CD14-positive monocyte (primary cell): Measurements from ENCODE around the gene ST6GALNAC3. TPM values are rescaled to one million over a fixed set of nuclear protein-coding genes. Genes with fewer than 3 reads are reported as not detected.

Source experiments
- DNase-seq, 3 donors: peaks; one replicate each; pipeline ENCODE4 v3.0.0-alpha.2; 2011 to 2022
- H2AFZ ChIP-seq: 2 replicates; pipeline ENCODE4 v1.6.0; 2012; ENCODE audit warnings: mild to moderate bottlenecking, low read depth, low read length, inconsistent platforms; ENCODE audit not compliant: insufficient read depth, poor library complexity, severe bottlenecking
- H3K27ac ChIP-seq, 2 donors: 1 replicate in 1 of 2; 2 replicates in 1 of 2; pipeline ENCODE4 v1.5.1; 2012 to 2013; ENCODE audit warnings: low read length in 2 of 2, control low read depth in 1 of 2, inconsistent platforms in 1 of 2, low read depth in 1 of 2, mild to moderate bottlenecking in 1 of 2
- H3K27me3 ChIP-seq, 2 donors: one replicate each; pipeline versions ENCODE4 v1.6.0 to v1.6.1; 2011 to 2013; ENCODE audit warnings: low read length in 2 of 2; ENCODE audit not compliant: control insufficient read depth in 2 of 2, insufficient read depth in 2 of 2
- H3K36me3 ChIP-seq, 2 donors: replicated peaks in 1 of 2; 1 replicate in 1 of 2; 2 replicates in 1 of 2; pipeline versions ENCODE4 v1.5.1 to v1.6.1; 2012 to 2013; ENCODE audit warnings: low read length in 2 of 2, control low read depth in 1 of 2, inconsistent platforms in 1 of 2, mild to moderate bottlenecking in 1 of 2; ENCODE audit not compliant: insufficient read depth in 2 of 2, control insufficient read depth in 1 of 2
- H3K4me1 ChIP-seq, 2 donors: 1 replicate in 1 of 2; 2 replicates in 1 of 2; pipeline versions ENCODE4 v1.5.1 to v1.6.1; 2012 to 2013; ENCODE audit warnings: low read length in 2 of 2, control low read depth in 1 of 2, inconsistent platforms in 1 of 2, mild to moderate bottlenecking in 1 of 2, moderate library complexity in 1 of 2; ENCODE audit not compliant: insufficient read depth in 2 of 2, control insufficient read depth in 1 of 2
- H3K4me2 ChIP-seq: replicated peaks from 2 replicates; pipeline ENCODE3; 2012; ENCODE audit warnings: low read length, moderate library complexity, mild to moderate bottlenecking; ENCODE audit not compliant: poor library complexity, severe bottlenecking; ENCODE audit errors: extremely low read depth
- H3K4me3 ChIP-seq, 3 experiments: fragments of 200-600 bp in 1 of 3; sonication (generic) in 1 of 3; replicated peaks in 1 of 3; 1 replicate in 2 of 3; 2 replicates in 1 of 3; pipeline ENCODE4 v1.5.1; 2011 to 2013; ENCODE audit warnings: low read length in 3 of 3, mild to moderate bottlenecking in 3 of 3, control low read depth in 2 of 3, low read depth in 2 of 3, inconsistent platforms in 1 of 3, moderate library complexity in 1 of 3
- H3K79me2 ChIP-seq: 2 replicates; pipeline ENCODE4 v1.6.0; 2012; ENCODE audit warnings: mild to moderate bottlenecking, control low read depth, inconsistent platforms, low read length, moderate library complexity; ENCODE audit not compliant: insufficient read depth
- H3K9ac ChIP-seq: 2 replicates; pipeline ENCODE4 v1.6.0; 2017; ENCODE audit warnings: low read length, mild to moderate bottlenecking; ENCODE audit not compliant: insufficient read depth, poor library complexity, severe bottlenecking
- H3K9me3 ChIP-seq, 2 donors: replicated peaks in 1 of 2; 1 replicate in 1 of 2; 2 replicates in 1 of 2; pipeline versions ENCODE4 v1.5.1 to v1.6.1; 2012 to 2013; ENCODE audit warnings: low read length in 2 of 2, control low read depth in 1 of 2; ENCODE audit not compliant: control insufficient read depth in 1 of 2, insufficient read depth in 1 of 2
- H4K20me1 ChIP-seq: 2 replicates; pipeline ENCODE4 v1.6.0; 2012; ENCODE audit warnings: mild to moderate bottlenecking, low read length, control low read depth, moderate library complexity; ENCODE audit not compliant: insufficient read depth
- H3K27ac Mint-ChIP-seq, 7 donors: one replicate each; pipeline ENCODE4 v1.8.0; 2020; ENCODE audit warnings: mild to moderate bottlenecking in 7 of 7, mixed read lengths in 7 of 7, moderate library complexity in 6 of 7, inconsistent platforms in 2 of 7
- H3K27me3 Mint-ChIP-seq, 3 donors: one replicate each; pipeline ENCODE4 v1.8.0; 2021 to 2022; ENCODE audit warnings: low read depth in 3 of 3, mild to moderate bottlenecking in 3 of 3, mixed read lengths in 3 of 3, moderate library complexity in 3 of 3, inconsistent platforms in 1 of 3
- H3K36me3 Mint-ChIP-seq, 2 donors: one replicate each; pipeline ENCODE4 v1.8.0; 2020; ENCODE audit warnings: mixed read lengths in 2 of 2, inconsistent platforms in 1 of 2, mild to moderate bottlenecking in 1 of 2
- H3K4me1 Mint-ChIP-seq: one replicate; pipeline ENCODE4 v1.8.0; 2020; ENCODE audit warnings: mild to moderate bottlenecking, mixed read lengths
- H3K4me3 Mint-ChIP-seq, 2 donors: one replicate each; pipeline ENCODE4 v1.8.0; 2020; ENCODE audit warnings: mild to moderate bottlenecking in 2 of 2, mixed read lengths in 2 of 2, moderate library complexity in 1 of 2
- H3K9me3 Mint-ChIP-seq, 7 donors: one replicate each; pipeline ENCODE4 v1.8.0; 2020 to 2022; ENCODE audit warnings: mixed read lengths in 7 of 7, mild to moderate bottlenecking in 6 of 7, moderate library complexity in 6 of 7, inconsistent platforms in 2 of 7
- CTCF ChIP-seq: fragments of 200-600 bp; IDR thresholded peaks from one replicate; pipeline ENCODE4 v1.8.0; 2022; ENCODE audit warnings: antibody characterized with exemption, mild to moderate bottlenecking
- WGBS: methylation state at CpG from one replicate; pipeline ENCODE4 v1.1.5; 2013; ENCODE audit warnings: missing lambda C conversion rate; ENCODE audit not compliant: insufficient coverage; 5-methylcytosine and 5-hydroxymethylcytosine counted together
- intact Hi-C, 2 donors: fragments of 100-400 bp; cut with micrococcal nuclease; formaldehyde crosslinking; loops; one replicate each; pipeline versions ENCODE4 v1.15.0 to v1.15.1; 2023
- polyA plus RNA-seq, 3 donors: library from polyadenylated mRNA; depleted of rRNA in 1 of 3; unstranded in 2 of 3; stranded (reverse) in 1 of 3; fragments of 300-500 nt in 2 of 3; fragments of >200 nt in 1 of 3; fragmentation: Illumina TruSeq in 2 of 3; gene quantifications; 1 replicate in 2 of 3; 2 replicates in 1 of 3; pipeline ENCODE4 v1.2.3, GENCODE V29; 2012 to 2021

ST6GALNAC3 gene
- polyA plus RNA-seq, 3 donors, result 6.5 to 9.2 (median 7.6) TPM

GRCh38 chr1:76433526-76433925 lies 359.0 kb downstream of the ST6GALNAC3 start:
- Histone ChIP-seq H3K27me3 (no peaks in the 10 kb centered on the region), H3K36me3 (no peaks in the 10 kb centered on the region), H3K9me3 (no peaks in the 10 kb centered on the region), H3K9ac (no peak overlapping the region), H3K79me2 (no peaks in the 10 kb centered on the region), H2AFZ (no peak overlapping the region), H3K4me3 (no peak overlapping the region), H4K20me1 (no peaks in the 10 kb centered on the region), H3K4me2 (no peak overlapping the region), H3K27ac (no peak overlapping the region), H3K4me1 (no peaks in the 10 kb centered on the region)
- Mint-ChIP-seq H3K4me1 (no peaks in the 10 kb centered on the region), H3K36me3 (no peaks in the 10 kb centered on the region), H3K4me3 (no peak overlapping the region), H3K27me3 (peaks cover 0 to 1% (median 0%) of the 10 kb centered on the region in 3 donors), H3K27ac (no peak overlapping the region), H3K9me3 (peaks cover 0 to 5% (median 0%) of the 10 kb centered on the region in 7 donors)
- intact Hi-C loops, result no loop called here
- no peak for DNase-seq
- TF ChIP-seq CTCF, result no peak

DNA sequence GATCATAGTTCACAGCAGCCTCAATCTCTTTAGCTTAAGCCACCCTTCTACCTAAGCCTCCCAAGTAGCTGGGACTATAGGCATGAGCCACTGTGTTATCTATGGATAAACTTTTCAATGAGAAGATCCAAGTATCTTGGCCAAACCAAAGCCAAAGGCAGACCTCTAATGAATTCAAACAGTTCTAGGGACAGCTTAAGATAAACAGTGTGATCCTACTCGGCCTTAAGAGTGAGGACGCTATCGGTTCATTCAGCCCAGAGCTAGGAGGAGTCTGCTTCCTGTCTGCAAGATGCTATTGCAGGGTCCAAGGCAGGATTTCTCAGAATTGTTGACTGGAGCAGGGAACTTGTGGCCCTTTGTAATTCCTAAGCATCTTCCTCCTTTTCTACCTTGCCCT lies 368.7 kb downstream of the ST6GALNAC3 start:
- TF ChIP-seq CTCF, result no peak

More for the DNA sequence above, 368.7 kb downstream of the ST6GALNAC3 start:
- Histone ChIP-seq H3K4me2 (no peak overlapping the region), H4K20me1 (no peaks in the 10 kb centered on the region), H3K4me3 (no peak overlapping the region), H3K4me1 (no peaks in the 10 kb centered on the region), H3K27me3 (no peaks in the 10 kb centered on the region), H3K36me3 (no peaks in the 10 kb centered on the region), H3K79me2 (no peaks in the 10 kb centered on the region), H3K9me3 (peaks cover 8 to 14% of the 10 kb centered on the region in 2 donors), H3K27ac (no peak overlapping the region), H2AFZ (no peak overlapping the region), H3K9ac (no peak overlapping the region)
- Mint-ChIP-seq H3K27ac (no peak overlapping the region), H3K36me3 (no peaks in the 10 kb centered on the region), H3K9me3 (peaks cover 7 to 16% (median 12%) of the 10 kb centered on the region in 7 donors), H3K4me1 (no peaks in the 10 kb centered on the region), H3K4me3 (no peak overlapping the region), H3K27me3 (peaks cover 0 to 3% (median 0%) of the 10 kb centered on the region in 3 donors)
- DNase-seq, result no peak
- WGBS, result 40% methylated on average over 2 of the region's 3 CpGs
- intact Hi-C loops, result no loop called here
